Fibroblast of skin of right quadriceps (primary cell): ENCODE data around the gene GASK1A.
"Not testable (repeated sequence)": the region's sequence is repeated elsewhere in the genome, so short reads cannot be mapped to it uniquely, and the experiment has no call there.

ENCODE experiments used
- DNase-seq: peaks from one replicate; pipeline ENCODE4 v3.0.0-alpha.2; 2013

Gene GASK1A

GRCh38 chr3:43032646-43033628 lies 53.8 kb downstream of the GASK1A start:
- no peak for DNase-seq

- DNase-seq = no peak
Observed at GRCh38 chr3:43034200-43034599, 55.1 kb downstream of the GASK1A start.

- DNase-seq = no peak
Observed at GRCh38 chr3:43034911-43035310, 55.8 kb downstream of the GASK1A start.

GRCh38 chr3:43035801-43036365 lies 56.8 kb downstream of the GASK1A start:
- no peak for DNase-seq

- no peak for DNase-seq
Observed at GRCh38 chr3:43036621-43037423, 57.7 kb downstream of the GASK1A start.

- DNase-seq = no peak
Observed at GRCh38 chr3:43038010-43038409, 58.9 kb downstream of the GASK1A start.

- DNase-seq = no peak
Observed at GRCh38 chr3:43041517-43041916, 62.4 kb downstream of the GASK1A start.

GRCh38 chr3:43043071-43043766 lies 64.1 kb downstream of the GASK1A start:
- no peak for DNase-seq

- DNase-seq = no peak
Observed at GRCh38 chr3:43043793-43044192, 64.7 kb downstream of the GASK1A start.

GRCh38 chr3:43045079-43045478 lies 66.0 kb downstream of the GASK1A start:
- not testable (repeated sequence) for DNase-seq

GRCh38 chr3:43046583-43046982 lies 67.5 kb downstream of the GASK1A start:
- DNase-seq = no peak

GRCh38 chr3:43048470-43048869 lies 69.4 kb downstream of the GASK1A start:
- no peak for DNase-seq

GRCh38 chr3:43053291-43053690 lies 74.2 kb downstream of the GASK1A start:
- no peak for DNase-seq

- DNase-seq = no peak
Observed at GRCh38 chr3:43054754-43055153, 75.6 kb downstream of the GASK1A start.

- no peak for DNase-seq
Observed at GRCh38 chr3:43055393-43055792, 76.3 kb downstream of the GASK1A start.

GRCh38 chr3:43055806-43056770 lies 77.0 kb downstream of the GASK1A start:
- DNase-seq = no peak

GRCh38 chr3:43059456-43059855 lies 80.3 kb downstream of the GASK1A start:
- DNase-seq = no peak

GRCh38 chr3:43061101-43061895 lies 82.2 kb downstream of the GASK1A start:
- DNase-seq = no peak

- DNase-seq = no peak
Observed at GRCh38 chr3:43062040-43062563, 83.0 kb downstream of the GASK1A start.

GRCh38 chr3:43062564-43063040 lies 83.5 kb downstream of the GASK1A start:
- DNase-seq = no peak
